K562 (cell line): Measurements from ENCODE around the gene PIP5KL1. TPM values are rescaled to one million over a fixed set of nuclear protein-coding genes. Genes with fewer than 3 reads are reported as not detected.

Experiments used
- ATAC-seq: fragments of 200-7000 bp; cut with Tn5 transposase; 3 replicates; pipeline ENCODE4 v1.9.1; 2020; ENCODE audit warnings: moderate library complexity
- Bru-seq: library from RNA; stranded (reverse); fragments of 400-500 nt; gene quantifications from one replicate; lab custom pipeline; 2021; lab: Mats Ljungman, UMichigan
- BruChase-seq, 2 experiments: library from RNA; stranded (reverse); fragments of 400-500 nt; gene quantifications; one replicate each; lab custom pipeline; 2021; lab: Mats Ljungman, UMichigan
- BruUV-seq: library from RNA; stranded (reverse); fragments of 400-500 nt; replicated peaks from 2 replicates; lab custom pipeline; 2021; lab: Mats Ljungman, UMichigan
- CTCF ChIA-PET: fragments of 300-600 bp; formaldehyde crosslinking; extraction: SDS; loops from one replicate; lab custom pipeline; 2021; ENCODE audit warnings: low intra/inter-chr PET ratio; lab: Yijun Ruan, JAX
- POLR2A ChIA-PET: fragments of 300-600, 350-650 bp; sonication (Branson Sonifier 250); formaldehyde crosslinking; extraction: SDS; loops from one replicate; lab custom pipeline; 2021; ENCODE audit warnings: antibody characterized with exemption, inconsistent platforms; lab: Yijun Ruan, JAX
- DNase-seq, 4 experiments: peaks; one replicate each; pipeline versions ENCODE4 v3.0.0 to v3.0.0-alpha.2; 2011 to 2018; ENCODE audit warnings: low spot score in 3 of 4, mixed read lengths in 3 of 4; ENCODE audit errors: extremely low read depth in 1 of 4
- FAIRE-seq: peaks from 2 replicates; lab custom pipeline; 2011; peaks lifted over from hg19 to GRCh38; lab: Jason Lieb, UNC
- H2AFZ ChIP-seq: 2 replicates; pipeline ENCODE4 v1.6.0; 2011; ENCODE audit warnings: low read depth, low read length, control low read depth, inconsistent platforms
- H3K27ac ChIP-seq: fragments of 200-600 bp; 3 replicates; pipeline ENCODE4 v1.8.0; 2011; ENCODE audit warnings: low read depth, mild to moderate bottlenecking, control low read depth, inconsistent platforms, low read length, moderate library complexity, mixed read lengths; ENCODE audit errors: extremely low read depth
- H3K27me3 ChIP-seq, 2 experiments: fragments of 300-600 bp in 1 of 2; 2 replicates in 1 of 2; 3 replicates in 1 of 2; pipeline versions ENCODE4 v1.6.0 to v1.8.0; 2011; ENCODE audit warnings: inconsistent platforms in 2 of 2, low read length in 2 of 2, mild to moderate bottlenecking in 1 of 2, mixed read lengths in 1 of 2, moderate library complexity in 1 of 2; ENCODE audit not compliant: control insufficient read depth in 2 of 2, insufficient read depth in 2 of 2
- H3K36me3 ChIP-seq: fragments of 300-600 bp; 3 replicates; pipeline ENCODE4 v1.8.0; 2011; ENCODE audit warnings: mild to moderate bottlenecking, low read length, inconsistent platforms; ENCODE audit not compliant: control insufficient read depth, insufficient read depth
- H3K4me1 ChIP-seq, 2 experiments: fragments of 200-600 bp in 1 of 2; replicated peaks in 1 of 2; 2 replicates in 1 of 2; 3 replicates in 1 of 2; pipeline versions ENCODE4 v1.5.1 to v1.8.0; 2011; ENCODE audit warnings: inconsistent platforms in 2 of 2, low read length in 2 of 2, mild to moderate bottlenecking in 1 of 2, mixed read lengths in 1 of 2, moderate library complexity in 1 of 2; ENCODE audit not compliant: control insufficient read depth in 2 of 2, insufficient read depth in 2 of 2
- H3K4me2 ChIP-seq: 2 replicates; pipeline ENCODE4 v1.6.1; 2011; ENCODE audit warnings: low read length, control low read depth, inconsistent platforms, mixed read lengths; ENCODE audit not compliant: insufficient read depth
- H3K4me3 ChIP-seq: fragments of 200-600 bp; sonication (generic), shearing (Covaris generic); 2 replicates; pipeline ENCODE4 v1.5.1; 2016; ENCODE audit warnings: control low read depth, inconsistent platforms
- H3K79me2 ChIP-seq: fragments of 200-600 bp; 3 replicates; pipeline ENCODE4 v1.8.0; 2011; ENCODE audit warnings: low read length, inconsistent platforms; ENCODE audit not compliant: control insufficient read depth, insufficient read depth
- H3K9ac ChIP-seq, 2 experiments: 2 replicates each; pipeline versions ENCODE4 v1.6.0 to v1.6.1; 2011; ENCODE audit warnings: low read depth in 2 of 2, low read length in 2 of 2, control low read depth in 1 of 2, inconsistent platforms in 1 of 2, mild to moderate bottlenecking in 1 of 2, mixed read lengths in 1 of 2; ENCODE audit not compliant: insufficient read depth in 1 of 2
- H3K9me1 ChIP-seq: one replicate; pipeline ENCODE4 v1.6.0; 2011; ENCODE audit warnings: inconsistent platforms, mild to moderate bottlenecking, low read length, moderate library complexity; ENCODE audit not compliant: control insufficient read depth, insufficient read depth
- H3K9me3 ChIP-seq: replicated peaks from 2 replicates; pipeline ENCODE4 v1.5.1; 2011; ENCODE audit warnings: low read depth, low read length, inconsistent platforms; ENCODE audit not compliant: control insufficient read depth, insufficient read depth
- H4K20me1 ChIP-seq: replicated peaks from 2 replicates; pipeline ENCODE4 v1.6.1; 2011; ENCODE audit warnings: low read length, inconsistent platforms, mixed read lengths; ENCODE audit not compliant: control insufficient read depth, insufficient read depth
- CTBP1 ChIP-seq: fragments of 450-650 bp; IDR thresholded peaks from 2 replicates; pipeline ENCODE4 v1.6.1; 2016; ENCODE audit warnings: borderline replicate concordance
- NR1H2 ChIP-seq: sonication (generic); formaldehyde crosslinking; IDR thresholded peaks from 2 replicates; pipeline ENCODE4 v1.4.0; 2020; ENCODE audit warnings: mild to moderate bottlenecking, missing genetic modification reagents
- PATZ1 ChIP-seq: fragments of 250-450 bp; sonication (Bioruptor Pico); IDR thresholded peaks from 2 replicates; pipeline ENCODE4 v1.5.0; 2020; ENCODE audit warnings: mild to moderate bottlenecking, borderline replicate concordance
- POLR2AphosphoS2 ChIP-seq: IDR thresholded peaks from 2 replicates; pipeline ENCODE4 v1.6.1; 2012; ENCODE audit warnings: low read length, improper control_type of control experiment
- RBFOX2 ChIP-seq: fragments of 200-400 bp; formaldehyde crosslinking; IDR thresholded peaks from 2 replicates; pipeline ENCODE4 v1.6.1; 2017; ENCODE audit warnings: low read depth, mild to moderate bottlenecking, low read length, moderate library complexity
- SMAD4 ChIP-seq: fragments of 250-450 bp; sonication (Bioruptor Pico); conservative IDR thresholded peaks from 2 replicates; pipeline ENCODE4 v1.8.0; 2021; ENCODE audit warnings: inconsistent platforms, mild to moderate bottlenecking, moderate library complexity
- ZNF740 ChIP-seq, 3 experiments: fragments of 200-800 bp in 1 of 3; sonication (Bioruptor generic) in 1 of 3; sonication (generic) in 1 of 3; formaldehyde crosslinking in 1 of 3; IDR thresholded peaks; 2 replicates each; pipeline versions ENCODE4 v1.6.1 to v1.8.0; 2016 to 2022; ENCODE audit warnings: mild to moderate bottlenecking in 2 of 3, missing compliant biosample characterization in 2 of 3, missing genetic modification characterization in 2 of 3, missing genetic modification reagents in 1 of 3
- WGBS: fragments of 100-300 bp; shearing (Covaris generic); methylation state at CpG from one replicate; pipeline ENCODE4 v1.1.6; 2016; ENCODE audit warnings: low coverage, mixed read lengths; ENCODE audit not compliant: insufficient coverage; ENCODE audit errors: missing lambda C conversion rate; 5-methylcytosine and 5-hydroxymethylcytosine counted together
- in situ Hi-C: fragments of 300-500 bp; cut with MboI; formaldehyde crosslinking; loops from 4 replicates; pipeline ENCODE4 v1.15.0; 2018; ENCODE audit warnings: inconsistent platforms, mixed read lengths
- intact Hi-C: fragments of 100-400 bp; cut with micrococcal nuclease; formaldehyde crosslinking; loops from 2 replicates; pipeline ENCODE4 v1.14.2; 2022
- long read RNA-seq, 3 experiments: library from polyadenylated mRNA in 2 of 3; library from RNA in 1 of 3; unstranded in 2 of 3; stranded (forward) in 1 of 3; transcript quantifications; one replicate each; pipeline ENCODE4 v2.0.0, GENCODE V29; 2019 to 2022
- polyA minus RNA-seq, 3 experiments: library from RNA; depleted of rRNA, polyadenylated mRNA; stranded (reverse); fragments of >200 nt; gene quantifications; 2 replicates each; pipeline ENCODE4 v1.2.3, GENCODE V29; 2011
- polyA plus RNA-seq, 8 experiments: library from polyadenylated mRNA; depleted of rRNA in 4 of 8; stranded (reverse) in 5 of 8; unstranded in 3 of 8; fragments of >200 nt; fragmentation: Nextera tagmentation in 2 of 8; fragmentation: Illumina TruSeq in 1 of 8; extraction: Ambion mirVana in 2 of 8; extraction: Trizol in 1 of 8; gene quantifications; 2 replicates each; pipeline versions ENCODE4 v1.2.1 to v1.2.3, GENCODE V29; 2011 to 2014; ENCODE audit warnings: inconsistent platforms in 1 of 8, missing spikeins in 1 of 8
- total RNA-seq, 7 experiments: library from RNA; depleted of rRNA in 6 of 7; stranded (reverse); fragments of >200 nt in 6 of 7; fragmentation: Illumina TruSeq in 2 of 7; extraction: Trizol in 2 of 7; gene quantifications; 2 replicates each; pipeline versions ENCODE4 v1.2.1 to v1.2.3, GENCODE V29; 2011 to 2021; ENCODE audit warnings: low replicate concordance in 1 of 7
- TF ChIP-seq, protein P1 (sequence below): fragments of 250-450 bp; sonication (Bioruptor Pico); IDR thresholded peaks from 2 replicates; pipeline ENCODE4 v1.9.0; 2021; ENCODE audit warnings: mild to moderate bottlenecking, inconsistent platforms

Gene PIP5KL1
- total RNA-seq (2011; cell fraction: chromatin; rRNA removed; ENCODE audit: low replicate concordance): 4.2 and 9.4 TPM in 2 replicates
- total RNA-seq (2011; cell fraction: nucleolus; rRNA removed): 7.7 and 10.1 TPM in 2 replicates
- 4.3 and 4.5 TPM in 2 replicates for total RNA-seq (2011; cell fraction: nucleoplasm; rRNA removed)
- total RNA-seq (2014; rRNA removed) (2.5 and 3.1 TPM in 2 replicates), total RNA-seq (2014; rRNA removed; fragmentation: Illumina TruSeq; extraction: Trizol) (0.80 and 1.2 TPM in 2 replicates), total RNA-seq (2015; rRNA removed; fragmentation: Illumina TruSeq; extraction: Trizol) (0.58 and 1.3 TPM in 2 replicates), total RNA-seq (2021) (3.0 and 3.7 TPM in 2 replicates), polyA plus RNA-seq (2011; rRNA removed) (1.2 and 1.6 TPM in 2 replicates), polyA plus RNA-seq (2014; fragmentation: Illumina TruSeq; extraction: Trizol) (0.82 and 1.2 TPM in 2 replicates), polyA plus RNA-seq (2014; fragmentation: Nextera tagmentation; extraction: Ambion mirVana) (under 1 TPM; 0.18 to 0.41 TPM), polyA plus RNA-seq (2014; rRNA removed) (4.3 and 4.8 TPM in 2 replicates), polyA minus RNA-seq (2011; rRNA and poly(A)+ RNA removed) (0.75 TPM in 1 of 2 replicates, not detected in the other), Bru-seq, nascent RNA (percentile 44 among the genes with signal in this experiment), BruChase-seq, experiment 1, labeled RNA remaining after a 2-hour chase (percentile 50 among the genes with signal in this experiment), BruChase-seq, experiment 2, labeled RNA remaining after a 6-hour chase (percentile 49 among the genes with signal in this experiment)
- polyA plus RNA-seq (2011; cell fraction: cytosol; rRNA removed): 1.8 and 2.2 TPM in 2 replicates
- 12.7 and 14.3 TPM in 2 replicates for polyA plus RNA-seq (2011; cell fraction: nucleus; rRNA removed)
- polyA plus RNA-seq (2012): 1.7 and 5.0 TPM in 2 replicates
- polyA minus RNA-seq (2011; cell fraction: cytosol; rRNA and poly(A)+ RNA removed): 3.0 TPM in 1 of 2 replicates, not detected in the other
- 2.6 TPM in 2 replicates for polyA minus RNA-seq (2011; cell fraction: nucleus; rRNA and poly(A)+ RNA removed)
- long read RNA-seq, experiment 1, partial matches to known transcripts: 0 of 1 reads
- long read RNA-seq, experiment 1, other reads (novel, unspliced or antisense): 1 of 1 reads
- long read RNA-seq, experiment 2, partial matches to known transcripts: 0 of 1 reads
- long read RNA-seq, experiment 2, other reads (novel, unspliced or antisense): 0 of 1 reads
- long read RNA-seq, experiment 3: 0 reads

DNA sequence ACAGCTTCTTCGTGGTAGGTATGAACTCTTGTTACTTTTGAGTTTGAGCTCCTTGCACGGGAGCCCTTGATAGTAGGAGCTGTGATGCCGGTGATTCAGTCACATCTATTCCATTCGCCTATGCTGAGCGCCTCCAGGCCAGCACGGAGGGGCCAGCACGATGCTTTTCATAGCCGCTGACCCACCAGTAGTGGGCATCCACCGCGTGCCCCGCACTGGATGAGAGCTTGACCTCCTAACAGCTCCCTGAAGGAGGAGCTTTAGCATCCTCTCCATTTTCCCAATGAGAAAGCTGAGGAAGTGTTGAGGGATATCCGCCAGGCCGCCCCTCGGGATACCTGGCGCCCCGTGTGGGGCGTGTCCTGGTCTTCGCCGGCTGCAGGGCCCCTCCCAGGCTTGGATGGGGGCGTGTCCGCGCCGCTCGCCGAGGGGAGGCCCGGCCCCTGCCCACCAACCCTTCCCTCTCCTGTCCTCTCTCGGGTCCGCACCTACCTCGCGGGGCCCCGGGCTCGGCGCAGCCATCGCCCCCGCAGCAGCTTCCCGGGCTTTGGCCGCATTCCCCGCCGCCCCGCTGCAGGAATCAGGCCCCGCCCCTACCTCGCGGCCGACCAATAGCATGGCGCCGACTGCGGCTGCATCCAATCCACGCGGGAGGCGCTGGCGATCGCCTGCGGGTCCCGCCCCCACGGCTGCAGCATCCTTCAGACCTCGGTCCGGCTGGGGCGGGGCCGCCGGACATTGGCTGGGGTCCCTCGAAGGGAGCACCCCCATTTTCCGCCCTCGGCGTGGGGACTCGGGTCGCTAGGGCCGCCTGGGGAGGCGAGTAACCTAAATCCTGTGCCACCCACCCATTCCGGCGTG is at the start of gene PIP5KL1:
TSS of gene PIP5KL1 (minus strand) at position 547 of the 861 bp plus-strand sequence. CDS start at position 522, 25 bp downstream.
- peaks cover 15% of the 10 kb centered on the region; the same call in 2 of the 3 replicates for H3K36me3 ChIP-seq
- H3K9ac ChIP-seq: peak within 1 kb of the TSS; percentile 65 to 88
- peaks cover 19% of the 10 kb centered on the region for H3K79me2 ChIP-seq
- peak; percentile 48 for FAIRE-seq
- POLR2A ChIA-PET: interaction anchor here (0.6 to 1.7 kb wide), 5 partner anchors 11 to 164 kb away, joined by 3 to 4 read pairs (median 3); no protein-coding TSS in a partner anchor
- intact Hi-C loops: no loop called here
- peak within 1 kb of the TSS; percentile 73 for H3K4me2 ChIP-seq
- WGBS: 1% methylated on average over 40 of the region's 70 CpGs
- no TSS peak for BruUV-seq
- peak within 1 kb of the TSS; percentile 55 for H3K4me3 ChIP-seq
- no peaks in the 10 kb centered on the region for H3K27me3 ChIP-seq
- peak within 1 kb of the TSS; percentile 72 for H2AFZ ChIP-seq
- in situ Hi-C loops: no loop called here
- peaks cover 3% of the 10 kb centered on the region for H3K9me1 ChIP-seq
- ATAC-seq: peak; percentile 87
- peaks cover 4% of the 10 kb centered on the region; the same call in 1 of the 2 replicates for H4K20me1 ChIP-seq
- H3K27ac ChIP-seq: peak within 1 kb of the TSS; percentile 85
- CTCF ChIA-PET: no interaction called here
- DNase-seq: peak; percentile 93 to 98 (median 94)
- no peaks in the 10 kb centered on the region for H3K9me3 ChIP-seq
- peaks cover 50 to 81% of the 10 kb centered on the region in 2 experiments for H3K4me1 ChIP-seq
- TF ChIP-seq CTBP1 (peak; percentile 73; the same call in 1 of the 2 replicates), POLR2AphosphoS2 (peak; percentile 78; the same call in 1 of the 2 replicates), NR1H2 (CRISPR knock-in tag) (0 out of 2 replicates have a peak, but pooled peaks have one; percentile 79), RBFOX2 (peak; percentile 68), PATZ1 (CRISPR knock-in tag) (0 out of 2 replicates have a peak, but pooled peaks have one; percentile 21), SMAD4 (CRISPR knock-in tag) (no peak), ZNF740 (CRISPR knock-in tag; IDR thresholded peaks at IDR 0.05) (0 out of 2 replicates have a peak, but pooled peaks have one; percentile 34), ZNF740 (tag; IDR thresholded peaks at IDR 0.05) (no peak)
- TF ChIP-seq, protein P1, sequence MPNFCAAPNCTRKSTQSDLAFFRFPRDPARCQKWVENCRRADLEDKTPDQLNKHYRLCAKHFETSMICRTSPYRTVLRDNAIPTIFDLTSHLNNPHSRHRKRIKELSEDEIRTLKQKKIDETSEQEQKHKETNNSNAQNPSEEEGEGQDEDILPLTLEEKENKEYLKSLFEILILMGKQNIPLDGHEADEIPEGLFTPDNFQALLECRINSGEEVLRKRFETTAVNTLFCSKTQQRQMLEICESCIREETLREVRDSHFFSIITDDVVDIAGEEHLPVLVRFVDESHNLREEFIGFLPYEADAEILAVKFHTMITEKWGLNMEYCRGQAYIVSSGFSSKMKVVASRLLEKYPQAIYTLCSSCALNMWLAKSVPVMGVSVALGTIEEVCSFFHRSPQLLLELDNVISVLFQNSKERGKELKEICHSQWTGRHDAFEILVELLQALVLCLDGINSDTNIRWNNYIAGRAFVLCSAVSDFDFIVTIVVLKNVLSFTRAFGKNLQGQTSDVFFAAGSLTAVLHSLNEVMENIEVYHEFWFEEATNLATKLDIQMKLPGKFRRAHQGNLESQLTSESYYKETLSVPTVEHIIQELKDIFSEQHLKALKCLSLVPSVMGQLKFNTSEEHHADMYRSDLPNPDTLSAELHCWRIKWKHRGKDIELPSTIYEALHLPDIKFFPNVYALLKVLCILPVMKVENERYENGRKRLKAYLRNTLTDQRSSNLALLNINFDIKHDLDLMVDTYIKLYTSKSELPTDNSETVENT (CRISPR knock-in tag): peak; percentile 50; the same call in 1 of the 2 replicates
